NCI-H1417 (cell line): Measurements from ENCODE around the gene SNX14.
A peak's percentile ranks its signal among the peaks of the same experiment; 100 is the strongest.

Source experiments
- DNase-seq, 3 experiments: peaks; one replicate each; lab custom pipeline; 2025; lab: John Stamatoyannopoulos, UW

Gene SNX14

GRCh38 chr6:85498596-85499258 is 94.9 kb downstream of the SNX14 start:
- no peak for DNase-seq

GRCh38 chr6:85496856-85497255 is 96.8 kb downstream of the SNX14 start:
- DNase-seq, result no peak

GRCh38 chr6:85496009-85496579 is 97.6 kb downstream of the SNX14 start:
- DNase-seq, result no peak

GRCh38 chr6:85494547-85495536 is 98.8 kb downstream of the SNX14 start:
- no peak for DNase-seq

- no peak for DNase-seq
Measured at GRCh38 chr6:85493389-85493788, 100.3 kb downstream of the SNX14 start.

GRCh38 chr6:85490516-85491248 is 103.0 kb downstream of the SNX14 start:
- no peak for DNase-seq

GRCh38 chr6:85484948-85485347 is 108.7 kb downstream of the SNX14 start:
- DNase-seq, result no peak

DNA sequence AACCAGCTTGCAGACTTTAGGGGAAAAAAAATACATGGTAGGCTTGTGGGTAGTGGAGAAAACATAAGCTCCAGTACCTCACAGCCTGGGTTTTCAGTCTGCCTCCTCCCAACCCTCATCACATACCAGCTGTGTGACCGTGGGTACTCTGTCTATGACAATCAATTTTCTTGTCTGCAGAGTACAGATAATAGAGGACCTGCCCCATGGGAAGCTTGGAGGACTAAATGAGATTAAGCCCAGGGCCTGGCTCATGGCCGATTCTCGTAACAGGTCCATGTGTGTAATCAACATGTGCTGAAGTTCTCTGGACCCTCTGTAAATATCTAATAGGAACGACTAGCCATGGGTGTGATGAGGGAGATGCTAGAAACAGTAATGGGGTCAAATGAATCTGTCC is 109.8 kb downstream of the SNX14 start:
- no peak for DNase-seq

- DNase-seq, result peak; percentile 50 to 70 (median 51)
Measured at GRCh38 chr6:85482905-85483700, 110.6 kb downstream of the SNX14 start.

DNA sequence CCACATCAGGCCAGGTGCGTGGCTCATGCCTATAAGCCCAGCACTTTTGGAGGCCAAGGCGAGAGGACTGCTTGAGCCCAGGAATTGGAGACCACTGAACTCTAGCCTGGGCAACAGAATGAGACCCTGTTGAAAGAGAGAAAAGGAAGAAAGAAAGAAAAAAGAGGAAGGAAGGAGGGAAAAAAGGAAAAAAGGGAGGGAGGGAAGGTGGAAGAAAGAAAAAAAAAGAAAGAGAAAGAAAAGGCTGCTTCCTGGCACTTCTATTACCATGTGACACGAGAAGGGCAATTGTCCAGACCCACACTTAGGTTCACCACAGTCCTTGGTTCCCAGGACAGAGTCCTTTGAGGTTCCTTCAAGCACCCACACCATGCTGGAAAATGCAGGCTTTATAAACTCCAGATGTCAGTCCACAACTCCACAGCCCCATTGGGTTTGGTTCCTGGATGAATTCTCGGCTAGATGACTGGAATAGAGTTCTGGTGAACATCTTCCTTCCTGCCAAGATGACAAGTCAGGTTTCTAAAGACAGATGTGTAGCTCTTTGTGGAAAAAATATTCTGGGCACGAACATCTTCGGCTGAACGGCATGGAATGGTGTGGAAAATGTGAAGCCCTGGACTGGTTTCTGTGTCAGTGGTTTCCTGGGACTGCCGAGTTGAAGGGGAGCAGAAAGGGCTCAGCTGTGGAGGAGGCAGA is 111.3 kb downstream of the SNX14 start:
- no peak for DNase-seq

DNA sequence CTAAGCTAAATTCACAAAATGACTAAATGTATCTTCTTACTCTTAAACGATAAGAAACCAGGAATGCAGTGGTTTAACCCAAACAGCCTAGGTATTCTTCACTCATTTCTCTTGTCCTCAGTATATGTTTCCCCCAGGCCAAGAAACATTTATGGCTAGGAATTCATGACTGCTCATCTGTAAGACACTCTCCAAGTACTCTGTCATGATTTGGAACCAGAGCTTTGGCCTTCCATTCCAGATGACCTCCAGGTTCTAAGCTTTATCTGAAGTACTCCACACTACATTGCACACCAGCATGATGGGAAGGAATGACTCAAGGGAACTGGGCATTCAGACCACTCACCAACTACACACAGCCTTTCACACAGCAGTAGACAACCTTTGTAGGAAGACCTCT is 114.5 kb downstream of the SNX14 start:
- DNase-seq, result no peak

DNA sequence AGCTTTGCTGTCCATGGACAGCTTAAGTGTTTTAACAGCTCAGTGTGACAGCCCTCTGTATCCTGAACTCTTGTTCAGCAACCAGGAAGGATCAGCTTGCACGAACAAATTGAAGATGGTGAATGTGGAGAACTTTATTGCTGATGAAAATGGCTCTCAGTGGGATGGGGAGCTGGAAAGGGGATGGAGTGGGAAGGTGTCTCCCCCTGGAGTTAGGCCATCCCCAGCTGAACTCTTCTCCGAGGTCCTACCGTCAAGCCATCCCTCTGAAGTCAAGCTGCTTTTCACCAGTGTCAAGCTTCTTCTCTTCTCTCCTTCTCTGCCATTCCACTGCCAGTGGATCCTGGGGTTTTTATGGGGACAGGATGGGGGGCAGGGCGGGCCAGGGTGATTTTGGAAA is 117.1 kb downstream of the SNX14 start:
- no peak for DNase-seq

- DNase-seq, result no peak
Measured at GRCh38 chr6:85473748-85474147, 119.9 kb downstream of the SNX14 start.

DNA sequence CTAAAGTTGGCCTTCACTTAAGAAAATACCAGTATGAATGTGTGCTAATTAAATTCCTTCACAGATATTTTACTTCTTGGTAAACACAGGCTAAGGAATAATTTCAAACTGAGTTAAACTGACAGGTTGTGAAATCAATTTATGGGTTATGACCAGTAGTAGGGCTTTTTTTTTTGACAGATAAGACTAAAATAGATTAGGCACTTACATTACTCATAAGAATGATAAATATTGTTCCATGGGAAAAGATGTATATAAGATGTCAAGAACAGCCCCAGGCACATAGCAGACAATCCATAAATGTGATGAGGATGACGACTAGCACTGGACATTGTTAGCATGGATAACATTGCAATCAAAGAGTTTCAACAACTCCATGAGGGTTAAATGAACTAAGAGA is 120.9 kb downstream of the SNX14 start:
- DNase-seq, result no peak

DNA sequence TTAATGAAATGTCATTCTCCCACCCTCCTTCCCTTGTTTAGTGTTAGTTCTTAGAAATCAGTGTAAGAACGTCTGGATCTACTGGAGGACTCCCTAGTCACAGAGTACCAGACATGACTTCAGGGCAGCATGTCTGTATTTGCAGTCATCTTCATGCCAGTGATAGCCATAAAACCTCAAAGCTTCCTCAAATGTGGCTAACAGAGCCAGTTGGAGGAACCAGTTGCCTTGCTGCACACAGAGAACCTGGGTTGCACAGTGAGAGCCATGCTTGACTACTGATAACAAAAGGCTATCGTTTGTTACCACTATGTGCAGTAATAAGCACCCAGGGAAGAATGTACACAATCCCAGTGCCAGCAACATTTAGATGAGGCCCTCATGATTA is 123.6 kb downstream of the SNX14 start:
- DNase-seq, result peak in 1 of 3 experiments; percentile 30

DNA sequence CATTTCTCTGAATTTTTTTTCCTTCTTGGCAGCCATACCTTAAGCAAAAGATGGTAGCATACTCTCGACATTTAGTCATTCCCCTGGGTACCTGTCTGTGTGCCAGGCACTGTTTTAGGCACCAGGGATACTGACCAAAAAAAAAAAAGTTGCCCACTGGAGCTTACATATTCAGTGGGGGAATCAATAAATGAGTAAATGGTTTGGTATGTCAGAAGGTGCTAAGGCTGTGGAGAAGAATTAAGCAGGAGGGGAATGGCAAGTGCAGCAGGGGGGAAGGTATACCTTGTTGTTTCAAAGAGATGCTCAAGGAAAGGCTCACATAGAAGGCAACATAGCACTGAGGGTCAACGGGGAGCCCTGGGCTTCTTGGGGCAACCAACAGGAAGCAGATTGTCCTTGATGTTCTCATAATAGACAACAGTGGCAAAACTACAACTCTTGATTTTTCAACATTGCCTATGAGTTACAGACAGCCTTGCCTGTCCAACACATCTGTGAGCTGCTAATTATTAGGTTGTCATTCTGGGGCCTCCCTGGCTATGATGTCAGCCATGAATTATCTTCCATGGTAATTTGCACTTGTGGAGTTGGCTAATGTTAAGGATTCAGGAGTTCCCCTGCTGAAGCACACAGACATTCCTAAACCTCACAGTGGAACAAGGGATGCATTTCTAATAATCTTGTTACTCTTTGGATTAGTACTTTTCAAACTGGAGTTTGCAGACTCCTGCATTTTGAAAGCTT is 124.2 kb downstream of the SNX14 start:
- DNase-seq, result peak in 2 of 3 experiments; percentile 33 to 54

DNA sequence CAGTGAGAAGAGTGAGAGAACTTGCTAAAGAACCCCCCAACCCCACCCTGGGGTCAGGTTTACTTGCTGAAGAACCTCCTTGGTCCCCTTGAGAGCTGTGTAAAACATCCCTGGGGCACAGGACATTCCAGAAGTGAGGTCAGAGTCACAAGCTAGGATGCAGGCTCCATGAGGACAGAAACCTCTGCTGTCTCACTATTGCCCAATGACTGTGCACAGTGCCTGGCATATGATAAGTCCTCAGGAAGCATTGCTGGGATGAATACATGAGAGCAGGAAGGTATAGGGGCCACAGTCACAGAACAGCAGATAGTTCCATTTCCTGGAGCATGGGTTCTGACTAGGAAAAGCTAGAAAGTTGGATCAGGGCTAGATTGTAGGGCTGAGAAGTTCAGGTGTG is 125.3 kb downstream of the SNX14 start:
- no peak for DNase-seq

DNA sequence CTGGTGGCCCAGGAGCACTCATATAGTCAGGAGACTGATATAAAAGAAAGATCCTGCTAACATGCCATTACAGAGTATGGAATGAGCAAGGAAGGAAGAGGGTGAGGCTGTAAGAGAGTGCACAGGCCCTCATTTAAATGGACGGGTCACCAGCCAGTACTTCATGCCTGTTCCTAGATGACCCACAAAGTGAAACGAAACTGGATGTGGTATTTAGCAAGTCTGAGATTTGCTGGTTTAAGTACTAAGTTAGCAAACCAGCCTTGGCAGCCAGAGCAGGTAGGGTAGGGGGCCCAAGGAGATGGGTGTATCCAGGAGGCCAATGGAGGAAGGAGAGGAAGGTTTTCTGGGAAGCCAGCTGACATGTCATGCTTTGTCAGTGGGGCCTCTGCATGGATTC is 127.9 kb downstream of the SNX14 start:
- no peak for DNase-seq

DNA sequence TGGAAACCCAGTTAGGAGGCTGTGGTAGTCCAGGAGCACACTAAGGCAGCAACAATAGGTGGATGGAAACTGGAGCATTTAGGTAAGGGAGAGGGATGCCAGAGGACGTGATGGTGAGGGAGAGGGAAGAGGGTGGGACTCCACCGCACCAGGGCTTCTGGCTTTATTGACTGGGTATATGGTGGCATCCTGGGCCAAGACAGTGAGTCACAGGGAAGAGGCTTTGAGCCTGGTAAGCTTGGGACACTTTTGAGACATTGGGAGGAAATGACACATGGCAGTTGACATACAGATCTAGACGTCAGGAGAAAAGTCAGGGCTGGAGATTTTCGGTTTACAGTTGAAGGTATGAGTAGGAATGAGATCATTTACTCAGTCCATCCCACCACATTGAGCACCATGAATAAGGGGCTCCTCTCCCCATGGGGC is 128.9 kb downstream of the SNX14 start:
- DNase-seq, result no peak

GRCh38 chr6:85464260-85464644 is 129.4 kb downstream of the SNX14 start:
- no peak for DNase-seq
